ENCODE measurements around the gene MADD.

MADD gene

DNA sequence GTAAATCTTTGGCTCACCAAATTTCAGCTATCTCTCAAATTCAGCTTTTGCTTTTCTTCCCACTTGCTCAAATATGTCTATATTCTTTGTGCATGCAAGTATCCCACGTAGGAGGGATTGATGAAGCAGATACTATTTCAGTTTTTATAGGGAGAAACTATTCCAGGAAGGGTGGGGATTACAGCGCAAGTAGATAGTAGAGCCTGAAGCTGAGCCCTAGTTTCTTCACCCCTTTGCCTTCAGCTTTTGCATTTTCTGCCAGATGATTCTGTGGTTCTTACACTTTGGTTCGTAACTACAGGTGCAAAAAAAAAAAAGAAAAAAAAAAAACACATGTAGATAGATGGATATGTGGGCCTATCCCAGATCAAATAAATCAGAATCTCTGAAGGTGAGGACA lies 18.2 kb upstream of the MADD start:
- DNase-seq (ENCODE audit: low read depth), result no peak

DNA sequence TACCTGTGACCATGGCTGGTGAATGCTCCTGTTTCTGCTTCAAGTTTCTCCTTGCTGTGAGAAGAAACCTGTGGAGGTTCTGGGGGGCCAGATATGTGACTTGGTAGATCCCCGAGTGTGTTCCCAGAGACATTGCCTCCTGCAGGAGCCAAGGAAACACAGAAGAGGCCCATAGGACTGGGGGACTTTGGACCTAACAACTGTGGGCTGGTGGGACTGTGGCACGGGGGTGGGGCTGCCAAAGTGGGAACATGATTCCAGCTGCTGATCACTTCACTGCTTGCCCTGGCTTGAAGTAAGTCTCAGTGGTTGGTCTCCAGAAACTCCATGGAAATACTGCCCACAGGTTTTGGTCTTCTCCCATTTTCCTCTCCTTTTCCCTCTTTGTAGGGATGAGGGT lies 16.3 kb upstream of the MADD start:
- no peak for DNase-seq (ENCODE audit: low read depth)

DNA sequence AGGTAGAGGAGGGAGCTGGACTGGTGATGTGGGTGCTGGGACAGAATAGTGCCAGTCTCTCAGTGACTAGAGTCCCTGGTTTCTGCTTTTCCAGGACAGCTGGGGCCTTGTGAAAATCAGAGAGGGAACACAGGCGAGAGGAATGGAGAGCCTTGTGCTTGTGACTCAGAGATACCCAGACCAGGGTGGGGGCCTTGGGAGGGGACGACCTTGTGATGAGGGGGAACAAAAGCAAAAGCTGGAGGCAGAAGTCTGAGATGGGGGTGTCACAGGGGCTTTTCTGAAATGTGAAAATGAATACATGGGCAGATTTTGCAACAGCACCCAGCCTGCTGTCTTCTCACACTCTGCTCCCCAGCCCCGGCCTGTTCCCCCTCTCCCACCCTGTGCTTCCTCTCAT lies 15.5 kb upstream of the MADD start:
- DNase-seq (ENCODE audit: low read depth), result no peak

DNA sequence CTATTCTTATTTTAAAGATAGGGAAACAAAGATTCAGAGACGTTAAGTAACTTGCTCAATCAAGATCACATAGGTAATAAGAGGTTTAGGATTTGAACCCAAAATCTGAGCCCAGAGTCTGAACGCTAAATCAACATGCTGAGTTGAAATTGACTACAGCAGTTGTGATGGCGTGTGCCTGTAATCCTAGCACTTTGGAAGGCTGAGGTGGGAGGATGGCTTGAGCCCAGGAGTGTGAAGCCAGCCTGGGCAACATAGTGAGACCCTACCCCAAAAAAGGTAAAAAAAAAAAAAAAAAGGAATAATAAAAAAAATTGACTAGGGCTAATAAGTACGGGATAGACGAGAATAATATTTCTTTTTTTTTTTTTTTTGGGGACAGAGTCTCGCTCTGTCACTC lies 13.6 kb upstream of the MADD start:
- no peak for DNase-seq (ENCODE audit: low read depth)

DNA sequence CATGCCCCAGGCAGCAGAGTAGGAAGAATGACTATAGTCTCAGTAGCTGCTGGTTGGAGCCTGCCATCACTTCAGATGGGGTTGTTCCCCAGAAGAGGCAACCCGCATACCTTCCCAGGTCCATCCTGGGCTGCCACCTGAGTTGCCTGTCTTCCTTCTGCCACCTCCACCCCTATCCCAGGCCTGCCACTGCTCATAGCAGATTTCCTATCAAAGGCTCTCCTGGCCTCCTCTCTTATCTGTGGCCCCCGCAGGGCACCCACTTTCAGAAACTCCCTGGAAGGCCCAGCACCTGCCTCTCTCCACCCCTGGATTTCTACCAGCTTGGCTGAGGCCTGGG lies 12.8 kb upstream of the MADD start:
- no peak for DNase-seq (ENCODE audit: low read depth)

DNA sequence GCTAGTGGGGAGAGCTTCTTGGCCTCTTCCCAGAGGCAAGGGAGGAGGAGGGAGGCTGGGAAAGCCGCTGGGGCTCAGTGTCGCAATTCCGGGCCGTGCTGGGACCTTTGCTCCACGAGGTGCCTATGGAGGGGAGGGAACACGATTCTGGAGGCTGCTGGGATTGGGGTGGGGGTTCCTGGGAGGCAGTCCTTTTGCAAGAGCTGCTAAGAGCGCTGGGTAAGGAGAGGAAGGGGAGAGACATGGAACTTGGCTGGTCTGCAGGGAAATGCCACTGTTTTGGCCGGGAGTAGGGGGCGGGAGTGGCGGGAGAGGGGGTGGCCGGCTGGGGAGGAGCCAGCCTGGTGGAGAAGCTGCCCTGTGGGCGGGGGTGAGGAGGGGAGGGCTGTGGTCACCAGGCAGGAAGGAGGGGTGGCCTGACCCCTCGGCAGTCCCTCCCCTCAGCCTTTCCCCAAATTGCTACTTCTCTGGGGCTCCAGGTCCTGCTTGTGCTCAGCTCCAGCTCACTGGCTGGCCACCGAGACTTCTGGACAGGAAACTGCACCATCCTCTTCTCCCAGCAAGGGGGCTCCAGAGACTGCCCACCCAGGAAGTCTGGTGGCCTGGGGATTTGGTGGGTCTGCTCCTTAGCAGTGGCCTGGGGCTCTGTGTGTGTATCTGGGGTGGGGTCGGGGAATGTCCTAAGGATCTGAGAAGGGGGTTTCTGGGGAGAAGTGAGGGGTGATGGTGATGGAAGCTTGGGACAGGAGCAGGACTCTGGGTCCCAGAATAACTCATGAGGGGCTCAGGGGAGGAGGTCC lies 12.2 kb upstream of the MADD start, which contains the start of gene NR1H3:
Gene NR1H3 (plus strand): TSS at position 480 of the 800 bp plus-strand sequence. CDS start 1,221 bp downstream, outside the sequence.
- no peak for DNase-seq (ENCODE audit: low read depth)

DNA sequence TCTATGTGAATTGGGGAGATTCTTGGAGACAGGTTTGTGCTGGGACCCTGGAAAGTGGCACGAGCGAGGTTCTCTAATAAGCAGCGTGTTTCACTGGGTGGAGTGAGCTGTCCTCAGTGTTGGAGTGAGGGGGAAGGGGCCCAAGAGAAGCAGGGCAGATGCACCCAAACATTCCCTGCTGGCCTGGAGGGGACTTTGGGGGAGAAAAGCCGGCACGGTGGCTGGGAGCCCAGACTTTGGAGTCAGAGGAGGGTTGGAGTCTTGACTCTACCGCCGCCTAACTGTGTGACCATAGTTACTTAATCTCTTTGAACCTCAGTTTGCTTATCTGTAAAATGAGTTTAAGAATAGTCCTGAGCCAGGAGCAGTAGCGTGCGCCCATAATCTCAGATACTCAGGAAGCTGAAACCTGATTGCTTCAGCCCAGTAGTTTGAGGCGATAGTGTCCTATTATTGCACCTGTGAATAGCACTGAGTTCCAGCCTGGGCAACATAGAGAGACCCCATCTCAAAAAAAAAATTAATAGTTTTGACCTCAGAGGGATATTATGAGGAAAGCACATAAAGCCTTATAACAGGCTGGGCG lies 11.5 kb upstream of the MADD start:
- no peak for DNase-seq (ENCODE audit: low read depth)

DNA sequence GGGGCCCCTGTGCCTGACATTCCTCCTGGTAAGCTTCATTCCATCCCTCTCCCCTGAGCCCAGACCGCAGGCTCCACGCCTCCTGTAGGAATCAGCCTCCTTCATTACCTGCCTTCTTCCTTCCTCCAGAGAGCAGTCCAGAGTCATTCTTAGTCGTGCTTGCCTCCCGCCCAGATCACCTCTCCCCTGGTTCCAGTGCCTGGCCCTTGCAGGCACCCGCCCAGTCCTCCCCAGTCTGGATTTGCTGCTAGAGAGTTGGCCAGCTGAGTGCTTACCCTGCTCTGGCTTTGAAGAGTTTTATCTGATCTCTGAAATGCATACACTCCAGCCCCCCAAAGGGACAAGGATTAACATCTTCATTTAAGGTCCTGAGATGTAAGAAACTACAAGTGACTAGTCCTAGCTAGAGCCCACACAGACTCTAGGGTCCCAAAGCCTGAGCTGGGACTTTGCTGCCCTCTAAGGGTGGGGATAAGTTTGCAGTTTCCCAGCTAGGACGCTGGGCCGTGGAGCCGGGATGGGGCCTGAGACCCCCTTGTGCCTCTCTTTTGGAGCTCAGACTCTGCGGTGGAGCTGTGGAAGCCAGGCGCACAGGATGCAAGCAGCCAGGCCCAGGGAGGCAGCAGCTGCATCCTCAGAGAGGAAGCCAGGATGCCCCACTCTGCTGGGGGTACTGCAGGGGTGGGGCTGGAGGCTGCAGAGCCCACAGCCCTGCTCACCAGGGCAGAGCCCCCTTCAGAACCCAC lies 10.5 kb upstream of the MADD start:
- DNase-seq (ENCODE audit: low read depth), result no peak

DNA sequence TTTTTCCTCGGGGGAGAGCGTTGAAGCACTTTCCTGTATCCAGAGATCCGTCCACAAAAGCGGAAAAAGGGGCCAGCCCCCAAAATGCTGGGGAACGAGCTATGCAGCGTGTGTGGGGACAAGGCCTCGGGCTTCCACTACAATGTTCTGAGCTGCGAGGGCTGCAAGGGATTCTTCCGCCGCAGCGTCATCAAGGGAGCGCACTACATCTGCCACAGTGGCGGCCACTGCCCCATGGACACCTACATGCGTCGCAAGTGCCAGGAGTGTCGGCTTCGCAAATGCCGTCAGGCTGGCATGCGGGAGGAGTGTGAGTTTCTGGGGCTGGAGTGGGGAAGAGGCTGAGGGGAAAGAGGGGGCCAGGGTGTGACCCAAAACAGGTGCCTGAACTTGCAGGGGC lies 9.6 kb upstream of the MADD start:
- no peak for DNase-seq (ENCODE audit: low read depth)

DNA sequence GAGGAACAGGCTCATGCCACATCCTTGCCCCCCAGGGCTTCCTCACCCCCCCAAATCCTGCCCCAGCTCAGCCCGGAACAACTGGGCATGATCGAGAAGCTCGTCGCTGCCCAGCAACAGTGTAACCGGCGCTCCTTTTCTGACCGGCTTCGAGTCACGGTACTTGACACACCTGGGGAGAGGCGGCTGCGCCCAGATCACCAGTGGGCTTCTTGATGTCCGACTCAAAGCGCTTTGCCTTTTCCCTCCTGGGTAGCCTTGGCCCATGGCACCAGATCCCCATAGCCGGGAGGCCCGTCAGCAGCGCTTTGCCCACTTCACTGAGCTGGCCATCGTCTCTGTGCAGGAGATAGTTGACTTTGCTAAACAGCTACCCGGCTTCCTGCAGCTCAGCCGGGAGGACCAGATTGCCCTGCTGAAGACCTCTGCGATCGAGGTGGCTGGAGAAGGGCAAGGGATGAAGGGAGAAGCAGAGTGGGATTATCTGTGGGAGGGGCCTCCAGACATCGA lies 8.6 kb upstream of the MADD start:
- DNase-seq (ENCODE audit: low read depth), result no peak

DNA sequence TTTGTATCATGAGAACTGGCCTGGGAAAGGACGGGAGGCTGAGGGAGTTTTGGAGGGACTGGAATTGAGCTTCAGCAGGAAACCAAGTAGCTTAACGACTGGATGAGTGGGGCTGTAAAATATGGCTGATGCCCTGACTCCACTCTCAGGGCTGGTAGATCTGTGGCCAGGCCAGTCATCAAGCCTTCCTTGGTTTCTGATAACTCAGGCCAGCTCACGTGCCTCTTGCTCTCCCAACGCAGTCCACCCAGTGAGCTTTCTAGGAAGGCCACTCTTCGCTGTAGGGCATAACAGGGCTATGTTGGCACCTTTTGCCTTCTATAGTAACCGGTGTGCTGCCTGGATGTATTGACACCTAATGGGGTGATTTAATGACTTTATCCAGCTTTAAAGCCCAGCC lies 5.8 kb upstream of the MADD start:
- no peak for DNase-seq (ENCODE audit: low read depth)

DNA sequence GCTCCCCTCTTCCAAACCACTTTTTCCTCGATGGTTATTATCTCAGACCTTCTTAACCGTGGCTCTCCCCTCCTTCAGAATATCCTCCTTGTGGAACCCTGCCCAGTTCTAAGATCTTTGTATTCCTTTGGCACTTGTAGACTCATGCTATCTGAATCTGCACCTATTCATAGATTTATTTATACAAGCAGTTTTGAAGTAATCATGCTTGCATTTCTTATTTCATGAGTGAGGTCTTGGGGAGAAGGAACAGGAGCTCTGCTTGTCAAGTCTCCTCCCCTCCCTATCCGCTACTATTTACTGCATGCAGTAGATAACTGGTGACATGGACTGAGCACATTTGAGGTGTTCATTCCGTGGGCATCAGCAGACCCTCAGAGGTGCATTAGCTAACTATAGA lies 5.4 kb upstream of the MADD start:
- no peak for DNase-seq (ENCODE audit: low read depth)

DNA sequence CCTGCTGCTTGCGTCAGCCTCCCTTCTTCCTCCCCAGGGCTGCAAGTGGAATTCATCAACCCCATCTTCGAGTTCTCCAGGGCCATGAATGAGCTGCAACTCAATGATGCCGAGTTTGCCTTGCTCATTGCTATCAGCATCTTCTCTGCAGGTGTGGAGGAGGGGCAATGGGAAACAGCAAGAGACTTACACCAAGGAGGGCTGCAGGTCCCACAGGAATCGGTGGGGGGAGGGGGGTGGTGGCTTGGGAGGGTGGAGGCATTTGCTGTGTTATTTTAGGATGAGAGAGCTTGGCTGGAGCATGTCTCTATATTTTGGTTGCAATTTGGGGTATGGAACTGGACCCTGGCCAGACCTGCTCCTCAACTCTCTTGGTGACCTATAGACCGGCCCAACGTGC lies 2.1 kb upstream of the MADD start:
- no peak for DNase-seq (ENCODE audit: low read depth)

DNA sequence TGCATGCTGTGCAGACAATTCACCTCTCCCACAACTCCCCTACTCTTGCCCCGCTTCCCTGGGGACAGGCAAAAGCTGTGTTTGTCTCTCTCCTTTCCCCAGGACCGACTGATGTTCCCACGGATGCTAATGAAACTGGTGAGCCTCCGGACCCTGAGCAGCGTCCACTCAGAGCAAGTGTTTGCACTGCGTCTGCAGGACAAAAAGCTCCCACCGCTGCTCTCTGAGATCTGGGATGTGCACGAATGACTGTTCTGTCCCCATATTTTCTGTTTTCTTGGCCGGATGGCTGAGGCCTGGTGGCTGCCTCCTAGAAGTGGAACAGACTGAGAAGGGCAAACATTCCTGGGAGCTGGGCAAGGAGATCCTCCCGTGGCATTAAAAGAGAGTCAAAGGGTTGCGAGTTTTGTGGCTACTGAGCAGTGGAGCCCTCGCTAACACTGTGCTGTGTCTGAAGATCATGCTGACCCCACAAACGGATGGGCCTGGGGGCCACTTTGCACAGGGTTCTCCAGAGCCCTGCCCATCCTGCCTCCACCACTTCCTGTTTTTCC lies 1.4 kb upstream of the MADD start:
- no peak for DNase-seq (ENCODE audit: low read depth)

DNA sequence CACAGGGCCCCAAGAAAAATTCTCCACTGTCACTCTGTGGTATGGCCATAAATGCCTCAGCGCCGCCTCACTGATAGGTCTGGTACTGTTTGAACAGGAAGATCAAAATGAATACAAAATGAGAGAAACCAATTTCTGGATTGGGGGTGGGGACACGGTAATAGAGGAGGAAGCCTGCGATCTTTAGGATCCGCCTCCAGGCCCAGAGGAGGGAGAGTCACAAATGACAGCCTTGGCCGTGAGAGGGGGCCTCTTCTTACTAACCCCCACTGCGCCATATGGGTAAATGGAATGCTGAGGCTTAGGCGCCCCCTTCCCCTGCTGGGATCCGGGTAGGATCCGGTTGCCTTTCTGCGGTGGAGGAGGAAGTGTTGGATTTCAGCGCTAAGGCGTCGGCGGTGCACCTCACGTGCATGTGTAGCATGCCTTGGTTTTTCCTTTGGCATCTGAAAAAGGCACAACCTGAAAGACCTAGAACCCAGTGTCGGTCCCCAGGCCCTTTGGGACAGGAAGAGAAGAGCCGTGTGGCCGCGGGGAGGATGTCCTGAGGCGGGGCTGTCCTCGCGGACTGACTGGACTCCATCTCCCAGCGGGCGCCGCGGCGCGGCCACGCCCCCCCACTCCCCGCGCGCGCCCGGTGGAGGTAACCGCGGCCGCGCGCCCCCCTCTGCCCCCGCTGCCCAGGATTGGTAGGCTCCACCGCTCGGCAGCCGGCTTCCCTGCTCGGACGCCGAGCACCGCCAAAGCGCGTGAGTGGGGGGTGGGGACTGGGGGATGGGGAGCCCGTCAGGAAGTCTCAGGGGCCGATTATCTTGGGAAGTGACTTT lies 718 bp upstream of the MADD start:
- peak; percentile 64 for DNase-seq (ENCODE audit: low read depth)

DNA sequence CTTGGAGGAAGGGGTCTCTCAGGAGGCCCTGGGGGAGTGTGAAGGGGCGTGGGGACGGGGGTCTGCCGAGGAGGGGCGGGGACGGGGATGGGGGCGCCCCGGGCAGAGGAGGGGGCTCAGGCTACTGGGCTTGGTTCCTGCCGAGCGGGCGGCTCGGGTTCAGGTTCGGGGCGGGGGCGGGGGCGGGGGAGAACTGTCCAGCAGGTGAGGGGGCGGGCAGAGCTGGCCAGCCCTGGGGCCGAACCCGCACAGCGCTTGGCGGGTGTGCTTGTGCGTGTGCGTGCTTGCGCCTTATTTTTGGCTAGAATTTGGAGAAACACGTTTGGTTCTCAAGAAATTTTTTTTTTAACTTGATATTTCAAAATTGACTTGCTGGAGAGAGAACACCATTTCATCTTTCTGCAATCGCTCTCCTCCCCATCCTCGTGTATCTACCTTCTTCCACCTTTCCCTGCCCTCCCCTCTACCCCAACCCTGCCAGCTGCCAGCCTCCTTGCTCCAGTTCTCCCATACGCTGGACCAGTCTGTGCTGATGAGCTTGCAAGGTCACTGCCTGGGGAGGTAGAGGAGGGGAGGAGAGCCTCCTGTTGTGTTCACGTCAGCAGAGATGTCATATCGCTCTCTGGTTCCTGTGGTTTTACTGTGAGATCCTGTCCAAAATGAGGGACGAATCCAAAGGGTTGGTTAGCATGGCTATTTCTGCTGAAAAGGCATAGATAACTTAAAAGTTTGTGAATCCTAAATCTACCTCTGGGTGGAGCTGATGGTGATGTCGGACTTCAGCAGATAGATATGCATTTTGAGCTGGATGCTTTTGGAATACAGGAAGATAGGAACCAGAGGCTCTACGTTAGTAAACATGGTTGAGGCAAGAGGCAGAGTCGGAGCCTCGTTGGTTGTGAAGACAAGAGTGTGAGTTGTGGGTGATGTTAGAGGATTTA lies 668 bp downstream of the MADD start:
- no peak for DNase-seq (ENCODE audit: low read depth)

DNA sequence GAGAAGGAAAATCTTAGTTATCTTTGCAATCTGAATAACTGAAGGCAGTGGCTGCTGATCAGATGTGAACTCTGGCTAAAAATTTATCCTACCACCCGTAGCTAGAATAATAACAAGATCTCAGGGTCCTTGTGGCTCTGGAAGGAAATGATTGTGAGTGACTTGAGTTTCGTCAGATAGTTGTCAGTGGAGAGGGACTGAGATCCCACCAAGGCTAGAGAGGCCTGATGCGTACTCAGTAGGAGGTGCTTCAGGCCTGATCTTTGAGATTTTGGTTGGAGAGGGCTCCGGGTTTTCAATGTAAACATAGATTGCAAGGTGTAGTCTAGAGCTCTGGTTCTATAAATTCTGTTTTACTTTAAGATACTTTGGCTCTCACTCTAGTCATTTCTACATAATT lies 1.4 kb downstream of the MADD start:
- no peak for DNase-seq (ENCODE audit: low read depth)

DNA sequence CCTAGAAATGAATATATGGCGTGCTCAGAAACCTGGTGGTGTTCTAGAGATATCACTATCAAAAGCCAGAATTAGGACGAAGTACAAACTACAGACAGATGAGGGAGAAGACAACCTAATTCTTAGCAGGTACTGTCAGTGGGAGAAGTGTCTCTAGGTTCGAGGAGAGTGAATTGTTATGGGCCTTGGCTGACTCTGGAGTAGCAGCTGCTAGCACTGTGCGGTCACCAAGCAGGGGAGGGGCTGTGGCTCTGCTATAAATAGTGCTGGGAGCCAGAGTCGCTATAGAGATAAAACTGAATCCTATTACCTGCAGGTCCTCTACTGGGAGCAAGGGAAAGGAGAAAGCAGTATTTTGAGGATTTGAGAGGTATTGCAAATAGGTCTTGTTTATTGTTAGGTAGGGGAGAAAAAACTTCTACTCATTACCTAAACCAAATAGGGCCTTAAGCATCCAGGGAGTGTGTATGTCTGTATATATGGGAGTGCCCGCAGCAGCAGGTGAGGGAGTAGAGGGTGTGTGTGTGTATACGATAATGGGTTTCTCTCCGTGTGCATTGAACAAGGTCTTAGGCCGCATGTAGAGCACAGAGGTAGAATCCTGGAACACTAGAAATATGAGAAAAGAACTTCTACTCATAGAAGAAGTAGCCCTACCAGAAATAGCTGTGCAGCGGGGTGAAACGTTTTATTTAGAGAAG lies 2.2 kb downstream of the MADD start:
- DNase-seq (ENCODE audit: low read depth), result no peak

DNA sequence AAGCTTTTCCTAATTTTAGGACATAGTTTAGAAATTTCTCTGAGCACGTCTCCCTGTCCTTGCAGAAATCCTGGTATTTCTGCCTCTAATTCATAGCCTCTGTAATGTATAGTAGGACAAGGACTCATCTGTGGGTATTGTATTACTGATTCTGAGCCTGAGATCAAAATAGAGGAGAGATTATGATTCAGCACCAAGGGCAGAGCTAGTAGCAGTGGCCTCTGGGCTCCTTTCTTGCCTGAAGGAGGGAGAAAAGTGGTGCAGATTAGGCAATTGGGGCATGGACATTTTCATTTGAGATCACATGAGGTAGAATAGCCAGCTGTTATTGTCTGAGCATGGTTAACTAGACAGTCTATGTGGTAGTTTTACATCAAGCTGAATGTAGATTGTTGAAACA lies 2.8 kb downstream of the MADD start:
- no peak for DNase-seq (ENCODE audit: low read depth)
